Fibroblast of the aortic adventitia (primary cell): ENCODE data around the gene KCNK15. TPM values are rescaled to one million over a fixed set of nuclear protein-coding genes. Genes with fewer than 3 reads are reported as not detected.

Source experiments
- DNase-seq: peaks from one replicate; pipeline ENCODE4 v3.0.0-alpha.2; 2010; ENCODE audit warnings: low read depth
- H3K4me3 ChIP-seq: 2 replicates; pipeline ENCODE4 v1.5.1; 2011; ENCODE audit warnings: low read depth, mild to moderate bottlenecking, control low read depth, low read length, moderate library complexity
- total RNA-seq: library from RNA; depleted of rRNA; stranded (reverse); fragments of >200 nt; gene quantifications from 2 replicates; pipeline ENCODE4 v1.2.3, GENCODE V29; 2012; ENCODE audit warnings: low replicate concordance
- TF ChIP-seq, protein P1 (sequence below): IDR thresholded peaks from 2 replicates; pipeline ENCODE4 v1.5.1; 2011; ENCODE audit warnings: mild to moderate bottlenecking, low read length, control low read depth, inconsistent platforms; ENCODE audit not compliant: insufficient read depth

KCNK15 gene
- total RNA-seq, 1 donor, result 8.5 TPM

DNA sequence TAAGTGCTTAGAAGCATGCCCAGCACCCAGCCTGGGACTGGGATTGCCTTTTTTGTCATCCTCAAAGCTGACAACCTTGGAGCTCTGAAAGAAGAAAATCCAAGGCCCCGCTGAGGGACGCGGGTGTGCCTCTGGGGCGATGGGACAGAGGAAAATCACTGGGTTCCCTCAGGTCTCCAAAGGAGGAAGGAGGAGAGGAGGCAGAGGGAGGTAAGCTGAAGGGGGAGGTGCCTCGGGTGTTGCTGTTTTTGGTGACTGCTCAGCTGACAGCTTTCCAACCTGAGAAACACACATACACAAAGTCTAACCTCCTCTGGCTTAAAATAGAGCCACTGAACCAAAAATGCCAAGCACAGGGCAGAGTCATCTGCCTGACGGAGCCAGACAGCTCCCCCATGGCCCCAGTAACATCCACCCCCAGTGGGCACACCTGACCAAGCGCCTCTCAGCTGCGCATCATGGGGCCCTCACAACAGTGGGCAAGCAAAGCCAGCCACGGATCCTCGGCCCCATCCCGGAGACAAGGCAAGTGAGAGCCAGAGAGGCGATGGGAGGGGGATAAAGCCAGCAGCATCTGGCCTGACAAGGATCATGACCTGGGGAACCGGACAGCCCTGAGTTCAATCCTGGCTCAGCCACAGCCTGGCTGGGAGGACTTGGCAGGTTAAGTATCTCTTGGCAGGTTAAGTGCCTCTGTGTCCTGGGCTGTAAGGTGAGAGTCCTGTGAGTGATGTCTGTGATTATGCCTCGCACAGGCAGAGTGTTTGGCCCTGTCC, 3.2 kb upstream of the KCNK15 start:
- TF ChIP-seq, protein P1, sequence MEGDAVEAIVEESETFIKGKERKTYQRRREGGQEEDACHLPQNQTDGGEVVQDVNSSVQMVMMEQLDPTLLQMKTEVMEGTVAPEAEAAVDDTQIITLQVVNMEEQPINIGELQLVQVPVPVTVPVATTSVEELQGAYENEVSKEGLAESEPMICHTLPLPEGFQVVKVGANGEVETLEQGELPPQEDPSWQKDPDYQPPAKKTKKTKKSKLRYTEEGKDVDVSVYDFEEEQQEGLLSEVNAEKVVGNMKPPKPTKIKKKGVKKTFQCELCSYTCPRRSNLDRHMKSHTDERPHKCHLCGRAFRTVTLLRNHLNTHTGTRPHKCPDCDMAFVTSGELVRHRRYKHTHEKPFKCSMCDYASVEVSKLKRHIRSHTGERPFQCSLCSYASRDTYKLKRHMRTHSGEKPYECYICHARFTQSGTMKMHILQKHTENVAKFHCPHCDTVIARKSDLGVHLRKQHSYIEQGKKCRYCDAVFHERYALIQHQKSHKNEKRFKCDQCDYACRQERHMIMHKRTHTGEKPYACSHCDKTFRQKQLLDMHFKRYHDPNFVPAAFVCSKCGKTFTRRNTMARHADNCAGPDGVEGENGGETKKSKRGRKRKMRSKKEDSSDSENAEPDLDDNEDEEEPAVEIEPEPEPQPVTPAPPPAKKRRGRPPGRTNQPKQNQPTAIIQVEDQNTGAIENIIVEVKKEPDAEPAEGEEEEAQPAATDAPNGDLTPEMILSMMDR, result no peak
- H3K4me3 ChIP-seq, result no peak overlapping the region
- no peak for DNase-seq

DNA sequence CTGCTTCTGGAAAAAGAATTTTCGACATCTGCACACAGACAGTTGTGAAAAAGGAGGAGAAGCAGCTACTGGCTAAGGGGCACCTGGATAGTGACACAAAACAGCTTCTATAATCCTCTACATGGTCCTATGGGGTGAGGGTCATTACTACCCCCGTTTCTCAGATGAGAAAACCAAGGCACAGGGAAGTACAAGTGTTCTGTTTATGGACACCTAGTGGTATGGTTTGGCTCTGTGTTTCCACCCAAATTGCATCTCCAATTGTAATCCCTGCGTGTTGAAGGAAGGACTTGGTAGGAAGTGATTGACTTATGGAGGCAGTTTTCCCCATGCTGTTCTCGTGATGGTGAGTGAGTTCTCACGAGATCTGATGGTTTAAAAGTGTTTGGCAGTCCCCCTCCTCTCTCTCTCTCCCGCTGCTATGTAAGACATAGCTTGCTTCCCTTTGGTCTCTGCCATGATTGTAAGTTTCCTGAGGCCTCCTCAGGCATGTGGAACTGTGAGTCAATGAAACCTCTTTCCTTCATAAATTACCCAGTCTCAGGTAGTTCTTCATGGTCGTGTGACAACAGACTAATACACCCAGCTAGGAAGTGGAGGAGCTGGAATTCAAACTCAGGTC, 2.5 kb upstream of the KCNK15 start:
- H3K4me3 ChIP-seq, result no peak overlapping the region
- DNase-seq, result no peak
- TF ChIP-seq, protein P1, result no peak

DNA sequence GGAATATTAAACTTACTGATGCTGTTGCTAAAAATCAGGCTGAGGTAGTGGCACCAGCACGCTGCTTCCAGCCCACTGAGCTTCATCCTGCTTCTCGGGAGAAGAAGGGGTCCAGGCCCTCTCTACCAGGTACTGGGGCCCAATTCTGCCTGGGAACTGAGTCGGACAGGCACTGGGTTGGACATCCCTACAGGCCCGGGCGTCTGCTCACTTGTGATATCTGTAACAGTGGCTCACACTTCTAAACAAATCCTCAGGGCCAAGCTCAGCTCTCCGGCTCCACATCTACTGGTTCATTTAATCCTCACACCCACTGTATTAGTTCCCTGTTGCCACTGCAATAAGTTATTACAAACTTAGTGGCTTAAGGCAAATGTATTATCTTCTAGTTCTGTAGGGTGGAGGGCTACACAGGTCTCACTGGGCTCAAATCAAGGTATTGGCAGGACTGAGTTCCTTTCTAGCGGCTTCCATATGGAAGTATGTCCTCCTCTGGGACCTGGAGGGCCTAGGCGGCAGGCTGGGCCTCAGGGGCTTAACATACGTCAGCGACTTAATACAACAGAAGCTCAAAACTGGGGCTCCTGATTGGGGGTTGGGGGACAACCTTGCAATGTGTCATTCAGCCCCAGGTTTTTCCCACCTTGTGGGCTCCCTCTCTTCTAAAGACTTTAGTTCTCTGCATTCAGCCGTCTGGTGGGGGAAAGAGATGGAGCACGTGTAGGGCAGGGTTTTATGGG, 1.6 kb upstream of the KCNK15 start:
- H3K4me3 ChIP-seq, result no peak overlapping the region
- DNase-seq, result no peak
- TF ChIP-seq, protein P1, result no peak

DNA sequence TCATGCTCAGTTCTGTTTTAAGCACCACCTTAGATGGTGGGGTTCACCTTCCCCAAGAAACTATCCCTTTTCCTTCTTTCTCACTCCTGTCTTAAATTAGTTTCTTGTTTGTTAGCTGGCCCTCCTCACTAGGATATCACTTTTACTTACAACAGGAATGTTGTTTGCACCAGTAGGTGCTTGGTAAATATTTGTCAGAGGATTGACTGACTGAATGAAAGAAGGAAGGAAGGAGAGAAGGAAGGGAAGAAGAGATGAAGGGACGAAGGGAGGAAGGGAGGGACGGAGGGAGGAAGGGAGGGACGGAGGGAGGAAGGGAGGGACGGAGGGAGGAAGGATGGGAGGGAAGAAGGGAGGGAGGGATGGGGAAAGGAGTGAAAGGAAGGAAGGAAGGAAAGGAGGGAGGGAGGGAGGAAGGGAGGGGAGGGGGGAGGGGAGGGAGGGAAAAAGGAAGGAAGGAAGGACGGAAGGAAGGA, 505 bp upstream of the KCNK15 start:
- TF ChIP-seq, protein P1, result no peak
- H3K4me3 ChIP-seq, result no peak overlapping the region
- DNase-seq, result no peak

DNA sequence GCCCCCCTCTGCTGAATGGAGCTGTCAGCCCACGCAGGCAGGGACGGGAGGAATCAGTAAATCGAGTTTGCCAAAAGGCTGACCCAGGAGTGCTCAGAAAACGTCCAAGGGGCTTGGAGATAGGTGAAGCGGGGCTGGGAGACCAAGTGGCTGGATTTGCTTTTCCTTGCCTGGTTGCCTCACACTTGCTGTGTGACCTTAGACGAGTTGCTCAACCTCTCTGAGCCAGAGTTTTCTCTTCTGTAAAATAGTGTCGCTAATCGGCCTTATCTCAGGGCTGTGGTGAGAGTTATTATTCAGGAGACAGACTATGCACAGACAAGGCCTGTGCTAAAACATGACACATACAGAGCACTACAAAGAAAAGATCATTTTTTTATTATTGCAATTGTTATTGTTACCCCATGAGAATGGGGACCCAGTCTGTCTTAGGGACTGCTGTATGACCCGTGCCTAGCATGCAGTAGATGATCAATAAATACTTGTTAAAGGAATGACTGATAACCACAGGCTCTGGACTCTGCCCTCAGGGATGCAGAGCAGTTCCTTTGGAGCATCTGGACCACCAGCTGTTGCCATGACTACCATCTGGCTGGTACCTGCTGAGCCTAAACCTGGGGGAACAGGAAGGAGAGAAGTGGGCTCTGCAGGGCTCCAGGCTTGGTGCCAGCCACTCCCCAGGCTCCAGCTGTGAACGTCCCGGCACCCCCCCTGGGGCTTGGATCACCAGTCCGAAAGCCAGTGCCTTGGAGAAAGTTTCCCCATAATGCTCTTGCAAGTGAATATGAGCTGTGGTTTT, 901 bp downstream of the KCNK15 start:
- peak overlapping the region; percentile 63 for H3K4me3 ChIP-seq
- no peak for DNase-seq
- TF ChIP-seq, protein P1, result no peak
